Measurements from ENCODE around the gene SOX2.

- TF ChIP-seq CTCF (IDR thresholded peaks at IDR 0.05): peak in 1 of 6 experiments; percentile 23
- TF ChIP-seq POLR2A (IDR thresholded peaks at IDR 0.05): no peak
Measured at GRCh38 chr3:181715571-181716340, 4.0 kb downstream of the SOX2 start.

Data from esophagus squamous epithelium (tissue), 4 donors.